GM19324 (cell line): ENCODE data around the gene ERC2.

Source experiments
- ATAC-seq: cut with Tn5 transposase; IDR thresholded peaks from one replicate; pipeline ENCODE4 v1.9.1; 2021; ENCODE audit warnings: mild to moderate bottlenecking, moderate library complexity; ENCODE audit not compliant: unreplicated experiment, low FRiP score

ERC2 gene

DNA sequence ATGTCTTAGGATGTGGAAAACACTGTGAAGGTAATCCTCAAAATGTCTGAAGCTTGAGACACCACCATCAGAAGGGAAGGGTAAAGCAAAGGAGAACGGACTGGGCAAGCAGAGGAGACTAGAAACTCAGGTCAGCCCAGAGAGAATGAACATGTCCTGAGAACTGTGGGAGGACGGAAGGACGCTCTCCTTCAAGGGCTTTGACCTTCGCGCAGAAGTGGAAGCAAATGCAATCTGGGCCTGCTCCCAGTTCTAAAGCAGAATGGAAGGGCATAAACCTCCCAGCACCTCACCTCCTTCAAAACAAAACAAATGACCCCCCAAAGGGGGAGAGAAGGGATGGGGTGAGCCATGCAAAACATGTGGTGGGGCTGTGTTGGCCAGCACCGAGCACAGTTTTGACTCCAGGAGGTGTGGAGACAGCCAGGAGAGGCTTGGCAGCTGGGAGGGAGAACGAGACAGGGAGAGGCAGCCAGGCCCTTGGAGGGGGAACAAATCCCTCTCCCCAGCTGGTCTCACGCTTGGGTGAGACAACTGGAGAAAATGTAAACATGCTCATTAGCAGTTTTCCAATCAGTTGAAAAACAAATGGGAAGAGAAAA, 758.8 kb downstream of the ERC2 start:
- no peak for ATAC-seq

DNA sequence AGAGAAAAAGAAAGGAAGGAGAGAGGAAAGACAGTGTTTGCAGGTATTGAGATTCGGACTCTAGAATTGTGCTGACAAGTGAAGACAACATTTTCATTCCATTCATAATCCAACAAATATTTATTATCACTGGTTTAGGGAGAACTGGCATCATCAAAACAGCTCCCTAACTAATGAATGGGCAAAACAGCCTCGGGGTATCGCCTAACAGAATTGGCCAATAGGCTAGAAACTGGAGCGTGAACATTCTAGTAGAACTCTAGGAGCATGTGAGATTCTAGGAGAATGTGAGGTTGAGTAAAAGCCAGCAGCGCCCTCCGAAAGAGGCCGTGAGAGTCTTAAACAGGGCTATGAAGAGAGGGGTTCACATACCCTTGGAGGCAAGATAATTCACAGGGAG, 759.3 kb downstream of the ERC2 start:
- ATAC-seq, result no peak

DNA sequence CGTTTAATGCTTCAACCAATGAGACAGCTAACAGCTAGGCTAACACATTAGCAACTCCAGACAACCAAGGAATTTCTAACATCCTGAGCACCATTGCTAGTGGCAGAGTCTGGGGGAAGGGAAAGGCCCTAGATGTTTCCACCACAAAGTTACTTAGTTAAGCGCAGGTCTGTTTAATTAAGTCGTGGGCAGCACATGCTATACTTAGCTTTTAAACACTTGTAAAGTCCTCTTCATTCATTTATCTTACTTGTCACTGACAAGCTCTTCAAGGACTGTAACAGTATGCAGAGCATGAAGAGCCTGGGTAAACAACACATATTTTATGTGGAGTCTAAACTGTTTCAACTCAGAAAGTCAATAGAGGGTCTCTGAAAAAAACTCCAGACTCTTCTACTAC, 760.0 kb downstream of the ERC2 start:
- no peak for ATAC-seq

DNA sequence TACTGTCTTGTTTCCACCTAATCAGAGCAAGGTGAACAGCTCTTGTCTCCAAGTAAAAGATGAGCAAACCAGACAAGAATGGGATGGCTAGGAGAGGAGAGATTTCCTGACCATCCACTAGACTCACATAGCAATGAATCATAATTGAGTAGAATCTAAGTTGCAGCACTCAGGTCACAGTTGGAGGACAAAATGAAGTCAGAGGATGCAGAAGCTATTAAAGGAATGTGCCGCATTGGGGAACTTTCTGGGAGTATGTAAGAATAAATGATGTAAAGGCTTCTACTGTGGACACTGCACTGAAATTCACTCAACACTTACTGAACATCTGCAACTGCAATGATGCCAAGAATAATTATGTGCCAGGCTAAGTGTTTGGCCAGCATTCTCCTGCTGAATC, 763.7 kb downstream of the ERC2 start:
- ATAC-seq, result no peak

DNA sequence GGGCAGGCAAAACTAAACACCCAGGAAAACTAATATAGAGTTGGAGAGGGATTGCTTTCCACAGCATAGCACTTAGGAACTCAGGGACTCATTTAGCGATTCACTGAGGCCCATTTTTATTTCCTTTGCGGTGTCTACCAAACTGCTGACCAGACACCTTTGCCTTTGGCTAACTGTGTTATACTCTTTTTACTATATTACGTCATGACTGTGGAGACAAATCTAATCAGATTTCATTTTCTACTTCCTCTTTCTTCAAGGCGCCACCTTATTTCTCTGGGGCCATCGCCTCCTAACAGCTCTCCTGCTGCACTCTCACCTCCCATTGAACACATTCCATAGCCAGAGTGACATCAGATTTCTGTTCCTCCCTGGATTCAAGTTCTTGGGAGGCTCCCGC, 765.4 kb downstream of the ERC2 start:
- ATAC-seq, result no peak

DNA sequence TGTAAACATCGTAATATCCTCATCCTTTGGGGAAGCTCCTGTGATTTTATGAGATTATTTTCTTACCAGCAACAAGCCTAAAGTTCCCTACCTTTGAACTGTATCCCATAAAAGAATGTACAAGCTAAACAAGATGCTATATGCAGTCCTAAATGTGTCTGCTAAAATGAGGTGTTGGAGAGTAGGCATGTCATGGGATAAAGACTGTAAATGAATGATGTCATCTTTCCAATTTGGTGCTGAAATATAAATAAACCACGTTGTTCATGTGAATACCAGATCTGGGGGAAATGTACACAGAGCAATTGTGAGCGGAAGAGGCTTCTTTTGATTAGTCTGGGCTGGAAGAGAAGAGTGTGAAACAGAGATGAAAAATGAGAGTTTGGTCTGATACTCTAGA, 766.3 kb downstream of the ERC2 start:
- no peak for ATAC-seq

DNA sequence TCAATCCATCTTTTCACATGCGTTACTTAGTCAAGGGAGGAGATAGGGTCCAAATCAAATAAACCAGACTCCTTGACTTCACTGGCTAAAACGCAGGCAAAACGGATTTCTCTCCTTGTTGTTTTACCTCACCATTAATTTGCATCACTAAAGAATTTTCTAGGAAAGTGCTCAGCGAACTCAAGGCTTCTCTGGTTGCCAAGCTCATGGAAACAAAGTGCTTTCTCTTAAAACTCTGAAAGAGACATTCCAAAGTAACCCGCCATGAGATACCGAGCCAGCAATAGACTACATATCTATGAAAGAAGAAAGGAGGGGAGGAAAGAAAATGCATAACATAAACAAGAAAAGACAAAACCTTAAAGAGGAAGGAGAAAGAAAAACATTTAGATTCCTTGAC, 769.4 kb downstream of the ERC2 start:
- ATAC-seq, result no peak

DNA sequence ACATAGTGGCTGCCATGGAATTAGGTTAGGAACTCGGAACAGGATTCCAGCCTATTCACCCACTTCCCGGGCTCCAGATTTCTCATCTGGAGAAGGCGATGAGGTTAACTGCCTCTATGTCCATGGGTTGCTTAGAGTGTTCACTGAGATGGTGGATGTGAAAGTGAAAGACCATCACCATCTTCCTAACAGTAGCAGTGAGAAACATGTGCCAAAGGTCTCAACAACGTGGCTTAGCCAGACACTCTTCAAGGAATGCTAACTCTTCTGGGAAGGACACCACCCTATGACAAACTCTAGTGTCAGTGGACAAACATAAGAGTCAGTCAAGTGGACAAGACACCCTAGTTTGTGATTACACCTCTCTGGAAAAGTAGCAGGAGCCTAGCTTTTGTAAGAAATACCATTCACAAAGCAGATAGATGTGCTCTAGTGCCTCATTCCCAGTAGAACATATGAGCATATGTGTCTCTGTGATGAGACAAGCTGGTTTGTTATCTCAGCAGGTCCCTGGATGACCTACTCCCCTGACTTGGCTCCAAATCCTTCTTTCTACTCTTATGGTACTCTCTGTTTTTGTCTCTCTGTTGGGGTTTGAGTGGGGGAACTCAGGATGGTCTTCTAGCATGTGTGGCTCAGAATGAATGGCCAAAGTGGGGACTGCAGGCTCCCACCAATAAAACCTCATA, 770.9 kb downstream of the ERC2 start:
- no peak for ATAC-seq

DNA sequence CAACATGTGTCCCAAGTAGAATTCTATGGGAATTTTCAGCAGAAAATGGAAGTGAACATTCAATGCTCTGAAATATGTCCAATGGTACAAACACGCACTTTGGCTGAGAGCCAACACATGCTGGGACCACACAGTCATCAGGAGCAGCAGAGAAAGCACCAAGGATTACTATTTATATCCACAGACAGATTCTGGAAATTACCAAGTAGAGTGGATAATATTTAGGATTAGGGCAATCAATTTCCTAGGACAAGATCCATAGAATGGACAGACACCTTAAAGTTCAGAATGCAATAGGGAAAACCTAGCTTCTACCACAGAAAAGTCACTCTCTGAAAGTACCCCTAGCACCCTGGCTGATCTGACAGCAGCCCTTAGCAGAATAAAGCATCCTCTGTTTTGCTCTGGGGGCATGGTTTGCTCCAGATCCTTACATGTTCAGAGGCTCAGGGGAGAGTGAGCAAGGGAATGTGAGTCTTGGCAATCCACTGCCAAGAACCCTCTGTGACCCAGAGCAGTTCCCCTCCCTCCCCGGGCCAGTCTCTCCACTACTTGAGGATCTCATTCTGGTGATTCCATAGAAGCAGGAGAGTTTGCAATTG, 775.2 kb downstream of the ERC2 start:
- no peak for ATAC-seq

DNA sequence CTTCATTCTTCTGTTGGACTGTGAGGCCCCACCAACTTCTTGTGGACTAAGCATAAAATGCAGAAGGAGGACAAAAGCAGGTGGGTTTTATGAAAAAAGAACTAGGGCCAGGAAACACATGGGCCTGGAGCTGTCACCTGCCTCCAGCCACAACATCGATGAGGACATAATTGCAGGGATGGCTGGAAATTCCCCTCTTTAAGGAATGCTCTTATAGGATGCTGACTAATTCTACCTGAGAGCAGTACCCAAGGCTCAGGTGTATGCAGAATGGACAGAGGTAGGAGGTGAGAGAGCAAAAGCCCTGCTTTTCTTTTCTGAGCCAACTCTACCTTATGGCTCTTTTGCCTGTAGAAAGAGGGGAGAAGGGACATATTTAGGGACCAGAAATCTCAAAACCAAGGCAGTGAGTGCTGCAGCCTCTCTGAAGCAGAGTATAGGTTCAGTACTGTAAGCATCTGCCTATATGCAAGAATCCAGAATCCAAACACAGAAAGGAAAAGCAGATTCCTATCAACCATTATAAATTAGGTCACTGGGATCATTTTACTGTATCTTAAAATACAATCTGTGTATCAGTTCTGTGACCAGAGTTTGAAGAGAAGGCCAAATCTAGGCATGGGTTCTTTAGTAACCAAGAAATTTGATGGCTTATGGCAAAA, 775.8 kb downstream of the ERC2 start:
- ATAC-seq, result no peak

DNA sequence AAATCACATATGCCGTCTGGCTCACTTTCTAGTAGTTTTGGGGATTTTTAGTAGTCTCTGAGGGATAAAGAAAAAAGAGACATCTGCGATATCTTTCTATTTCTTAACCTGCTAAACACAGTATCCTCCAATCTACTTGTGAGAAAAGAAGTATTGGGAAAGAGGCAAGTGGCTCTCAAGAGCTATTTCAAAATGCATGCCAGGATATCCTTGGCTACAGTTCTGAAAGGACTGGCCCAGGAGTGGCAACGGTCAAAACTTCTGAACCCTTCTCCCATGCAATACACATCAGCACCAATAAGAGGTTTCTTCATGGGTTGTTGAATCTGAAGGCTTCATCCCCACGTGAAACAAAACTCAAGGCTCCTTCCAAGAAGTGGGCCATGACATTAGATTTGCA, 777.1 kb downstream of the ERC2 start:
- ATAC-seq, result peak; percentile 8

DNA sequence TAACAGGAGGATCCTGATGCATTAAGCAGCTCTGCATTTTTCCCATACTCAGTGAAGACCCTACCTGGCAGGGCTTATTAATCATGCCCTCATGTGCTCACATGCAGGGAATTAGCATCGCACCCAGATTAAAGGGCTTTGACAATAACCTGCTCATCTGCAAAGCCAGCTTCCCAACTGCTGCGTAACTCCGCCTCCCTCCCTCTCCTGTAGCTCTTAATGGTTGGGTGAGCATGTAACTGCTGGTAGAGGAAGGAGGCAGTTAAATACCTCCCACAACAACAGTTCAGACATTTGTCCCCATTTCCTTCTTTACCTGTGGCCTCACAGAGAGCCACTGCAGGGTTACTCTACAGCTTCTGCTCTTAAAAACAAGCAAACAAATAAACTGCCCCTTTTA, 777.5 kb downstream of the ERC2 start:
- peak; percentile 65 for ATAC-seq

DNA sequence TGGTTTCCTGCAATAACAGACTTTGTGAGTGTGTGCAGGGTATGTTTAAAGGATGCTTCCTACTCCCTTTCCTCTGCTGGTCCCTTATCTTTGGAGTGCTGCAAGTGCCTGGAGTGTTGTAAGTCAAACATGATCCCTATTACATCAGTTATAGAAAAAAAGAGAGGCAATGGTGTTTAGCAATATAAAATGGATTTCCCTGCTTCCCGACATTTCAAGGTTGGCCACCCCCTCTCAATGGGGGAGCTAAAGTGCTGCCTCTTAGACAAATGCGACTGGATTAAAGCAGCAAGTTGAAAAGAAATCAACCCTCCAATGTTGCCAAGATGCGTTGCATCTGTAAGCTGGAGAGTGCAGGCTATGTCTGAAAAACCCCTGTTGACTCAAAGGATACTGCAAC, 778.1 kb downstream of the ERC2 start:
- ATAC-seq, result no peak

DNA sequence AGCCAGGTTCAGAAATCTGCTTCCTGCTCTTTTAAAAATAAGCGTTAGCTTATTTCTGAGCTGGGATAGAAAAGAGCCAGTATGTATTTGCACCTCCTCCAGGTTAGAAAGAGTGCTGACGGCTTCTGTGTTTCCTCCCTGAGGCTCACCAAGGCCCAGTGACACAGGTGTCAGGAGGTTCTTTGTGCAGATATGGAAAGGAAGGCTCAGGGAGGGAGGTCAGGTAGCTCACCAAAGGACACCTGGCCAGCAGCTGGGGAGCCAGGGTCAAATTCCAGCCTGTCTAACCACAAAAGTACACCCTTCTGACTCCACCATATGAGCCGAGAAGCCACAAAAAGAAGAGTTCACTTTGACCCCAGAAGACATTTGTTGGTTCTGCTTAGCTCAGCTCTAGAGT, 780.1 kb downstream of the ERC2 start:
- no peak for ATAC-seq

DNA sequence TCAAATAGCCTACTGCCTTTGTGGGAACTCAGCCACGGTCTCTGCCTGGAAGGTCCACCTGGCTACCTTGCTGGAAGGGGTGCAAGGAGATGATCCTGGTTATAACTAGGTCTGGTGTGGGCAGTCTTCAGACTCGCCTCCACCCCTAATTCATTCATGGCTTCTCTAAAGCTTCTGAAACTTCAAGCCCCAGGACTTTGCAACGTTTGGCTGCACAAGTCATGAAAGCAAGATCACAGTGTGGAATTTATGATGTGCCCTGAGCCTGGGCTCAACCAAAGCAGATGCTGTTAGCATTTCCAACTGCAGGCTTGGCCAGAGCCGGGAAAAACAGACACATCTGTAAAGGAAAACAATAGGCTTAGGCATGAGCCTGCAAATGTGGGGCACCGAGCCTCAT, 780.7 kb downstream of the ERC2 start:
- ATAC-seq, result no peak

DNA sequence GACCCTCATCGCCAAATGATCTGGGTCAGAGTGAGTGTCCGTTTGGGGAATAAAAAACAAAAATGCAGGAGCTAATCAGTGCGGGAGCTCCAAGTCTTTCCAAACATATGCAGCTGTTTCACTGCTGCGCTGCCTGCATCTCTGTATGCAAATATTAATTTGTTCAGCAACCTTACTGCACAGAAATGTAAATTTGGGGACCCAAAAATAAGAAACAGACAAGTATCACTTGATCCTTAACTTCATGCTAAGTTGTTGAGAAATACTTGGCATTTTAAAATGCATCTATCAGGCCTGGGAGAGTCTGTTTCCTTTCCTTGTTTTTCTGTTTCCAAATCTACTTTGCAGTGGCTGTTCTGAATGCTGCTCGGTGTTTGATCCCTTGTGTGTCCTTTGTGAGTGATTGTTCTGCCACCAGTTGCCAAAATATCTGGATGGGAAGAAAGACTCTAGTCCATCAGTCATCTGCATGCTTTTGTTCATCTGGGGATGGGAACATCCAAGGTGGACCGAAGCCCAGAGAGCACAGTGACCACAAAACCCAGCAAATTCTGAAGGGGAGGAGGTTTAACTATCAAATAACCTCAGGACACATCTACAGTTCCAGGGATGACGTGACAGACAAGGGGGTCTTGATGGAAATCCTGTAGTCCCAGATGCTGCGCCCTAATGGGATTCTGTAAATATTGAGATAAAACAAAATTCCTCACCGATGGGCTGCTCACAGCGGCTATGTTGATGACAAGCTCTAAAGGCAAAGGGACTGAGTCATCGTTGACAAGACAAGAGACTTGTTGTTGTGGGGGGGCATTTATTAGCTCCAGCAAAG, 781.6 kb downstream of the ERC2 start:
- ATAC-seq, result no peak

DNA sequence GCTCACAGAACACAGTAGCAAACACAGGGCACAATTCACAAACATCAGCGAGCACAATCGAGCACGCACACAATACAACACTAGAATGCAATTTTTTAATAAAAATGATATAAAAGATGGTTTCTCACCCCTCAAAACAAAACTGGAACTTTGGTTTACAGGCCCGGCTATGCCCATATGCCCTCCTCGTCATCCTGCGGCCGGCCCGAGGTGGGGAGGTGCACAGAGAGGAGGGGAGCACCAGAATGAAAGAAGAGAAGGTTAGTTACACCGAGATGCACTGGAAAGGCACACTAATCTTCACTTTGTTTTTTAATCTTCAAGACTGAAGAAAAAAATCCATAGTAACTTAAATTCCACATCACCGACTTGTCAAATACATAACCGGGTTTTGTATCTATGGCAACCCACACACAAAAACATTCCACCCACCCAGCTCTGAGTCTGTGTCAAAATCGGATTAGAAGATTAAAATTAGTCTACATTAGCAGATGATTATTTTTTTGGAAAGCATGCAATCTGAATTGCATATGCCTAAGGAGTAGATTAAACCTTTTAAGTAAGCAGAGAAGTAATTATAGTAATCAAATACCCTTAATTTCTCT, 784.5 kb downstream of the ERC2 start:
- no peak for ATAC-seq

DNA sequence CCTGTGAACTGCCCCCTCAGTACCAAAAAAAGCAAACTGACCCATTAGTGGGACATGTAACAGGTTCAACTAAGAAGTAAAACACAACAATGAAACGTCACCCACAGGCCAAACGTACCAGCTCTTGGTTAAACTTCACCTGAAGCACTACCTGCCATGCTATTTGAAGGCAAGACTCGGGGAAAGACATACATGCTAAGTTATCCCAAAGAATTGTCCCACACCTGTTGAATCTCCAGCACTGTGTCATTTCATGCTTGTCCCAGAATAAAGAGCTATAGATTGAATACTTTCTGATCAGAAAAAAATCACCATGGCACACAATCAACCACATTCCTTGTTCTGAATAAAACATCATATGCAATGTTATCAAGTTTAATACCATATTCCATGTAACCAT, 785.8 kb downstream of the ERC2 start:
- ATAC-seq, result no peak

DNA sequence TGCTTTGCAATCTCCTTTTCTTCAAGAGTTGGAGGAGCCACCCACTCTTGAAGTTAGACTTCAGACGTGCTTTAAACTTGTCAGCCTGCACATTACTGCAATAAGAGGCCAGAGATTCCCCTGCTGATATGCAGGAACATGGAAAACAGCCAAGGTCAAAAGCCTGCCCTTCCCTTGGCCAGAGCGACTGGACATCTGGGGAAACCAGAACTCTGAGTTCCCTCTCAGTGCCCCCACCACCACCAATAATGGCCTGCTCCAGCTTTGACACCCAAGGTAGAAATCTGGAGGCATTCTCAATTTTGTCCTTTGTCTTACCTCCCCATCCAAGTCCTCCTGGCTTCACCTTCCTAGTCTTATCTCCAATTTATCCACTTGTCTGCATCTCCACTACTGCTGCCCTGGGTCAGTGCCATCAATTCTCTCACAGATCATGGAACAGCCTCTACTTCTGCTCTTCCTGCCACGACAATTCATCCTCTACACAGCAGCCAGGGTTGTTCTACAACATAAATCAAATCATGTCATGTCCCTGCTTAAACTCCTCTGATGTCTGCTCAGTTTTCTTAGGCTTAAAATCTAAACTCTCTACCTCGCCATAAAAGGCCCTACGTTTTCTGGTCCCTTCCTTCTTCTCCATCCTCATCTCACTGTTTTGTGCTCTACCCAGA, 789.6 kb downstream of the ERC2 start:
- no peak for ATAC-seq

DNA sequence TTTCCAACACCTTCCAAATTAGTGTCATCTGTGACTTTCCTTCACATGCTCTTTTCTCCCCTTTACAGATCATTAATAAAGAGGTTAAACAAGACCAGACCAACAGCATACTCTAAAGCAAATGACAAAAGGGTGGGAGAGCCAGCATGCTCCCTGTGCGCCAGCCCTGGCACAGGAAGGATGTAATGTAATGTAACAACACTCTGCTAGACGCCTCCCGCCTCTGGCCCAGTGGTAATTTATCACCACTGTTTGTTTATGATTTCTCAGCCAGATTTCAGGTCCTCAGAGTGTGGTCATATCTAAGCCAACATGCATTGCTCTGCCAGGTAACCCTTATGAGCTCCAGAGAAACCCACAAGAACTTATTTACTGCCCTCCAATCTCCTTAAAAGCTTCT, 791.6 kb downstream of the ERC2 start:
- ATAC-seq, result no peak
